Mucosa of descending colon (tissue), 3 donors: Measurements from ENCODE around the gene CASP8. TPM values are rescaled to one million over a fixed set of nuclear protein-coding genes. Genes with fewer than 3 reads are reported as not detected.
"Not testable (repeated sequence)": the region's sequence is repeated elsewhere in the genome, so short reads cannot be mapped to it uniquely, and the experiment has no call there.

Source experiments
- ATAC-seq: fragments of 200-7000 bp; cut with Tn5 transposase; one replicate; pipeline ENCODE4 v1.9.1; 2020; ENCODE audit warnings: mild to moderate bottlenecking, moderate library complexity
- DNase-seq, 3 donors: peaks; one replicate each; pipeline ENCODE4 v3.0.0-alpha.2; 2020
- H3K36me3 ChIP-seq: fragments of 200-600 bp; one replicate; pipeline ENCODE4 v1.8.0; 2021; ENCODE audit warnings: low read depth, mild to moderate bottlenecking
- H3K4me1 ChIP-seq: fragments of 200-600 bp; one replicate; pipeline ENCODE4 v1.8.0; 2021; ENCODE audit warnings: low read depth, mild to moderate bottlenecking
- H3K4me3 ChIP-seq: fragments of 200-600 bp; one replicate; pipeline ENCODE4 v1.8.0; 2021; ENCODE audit warnings: mild to moderate bottlenecking
- H3K9me3 ChIP-seq: fragments of 200-600 bp; one replicate; pipeline ENCODE4 v1.8.0; 2021; ENCODE audit warnings: mild to moderate bottlenecking
- intact Hi-C, 2 donors: fragments of 100-400 bp; cut with DNase I in 1 of 2; cut with micrococcal nuclease in 1 of 2; formaldehyde crosslinking; loops; one replicate each; pipeline versions ENCODE4 v1.11.0 to v1.11.1; 2022; cut with DNase I, micrococcal nuclease
- total RNA-seq, 3 donors: library from RNA; stranded (reverse); fragmentation: NEBNext Ultra II Directional in 2 of 3; extraction: Animal tissue kit (Norgen Biotek cat#: 25700) in 2 of 3; gene quantifications; one replicate each; pipeline versions ENCODE4 v1.2.1 to v1.2.4, GENCODE V29; 2021 to 2023
- TF ChIP-seq, protein P1 (sequence below): fragments of 200-600 bp; IDR thresholded peaks from one replicate; pipeline ENCODE4 v1.8.0; 2022; ENCODE audit warnings: antibody characterized with exemption, mild to moderate bottlenecking
- donor health status: DM: no; HTN: no; CAD: no; lungs with moderate emphysema.
- donor health status: DM: no; HTN: no; CAD: no.
- donor health status: DM: no; HTN: yes; CAD: no.

The CASP8 gene
- total RNA-seq, 3 donors from 2014 or later = 38.4 to 49.8 (median 48.9) TPM

DNA sequence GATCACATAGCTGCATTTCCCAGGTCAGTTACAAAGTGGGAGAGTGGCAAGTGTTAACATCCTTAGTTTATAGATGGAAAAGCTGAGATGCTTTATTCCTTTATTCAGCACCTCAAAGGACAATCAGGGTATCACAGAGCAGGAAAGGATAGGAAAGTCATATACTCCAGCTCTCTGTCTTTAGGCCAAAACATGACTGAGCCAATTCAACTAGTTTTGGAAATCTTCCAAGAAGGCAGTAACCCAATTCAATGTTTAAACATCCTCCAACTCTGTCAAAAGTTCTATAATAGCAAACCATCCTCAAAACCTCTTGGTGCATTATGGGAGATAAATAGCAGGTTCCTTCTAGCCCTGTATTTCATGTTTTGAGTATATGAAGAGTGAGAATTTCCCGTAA lies 25.2 kb downstream of the CASP8 start:
- Histone ChIP-seq H3K9me3 (no peaks in the 10 kb centered on the region), H3K4me1 (no peaks in the 10 kb centered on the region), H3K4me3 (no peak overlapping the region), H3K36me3 (peaks cover 12% of the 10 kb centered on the region)
- ATAC-seq (no peak), DNase-seq (no peak)
- intact Hi-C loops = no loop called here
- TF ChIP-seq, protein P1, sequence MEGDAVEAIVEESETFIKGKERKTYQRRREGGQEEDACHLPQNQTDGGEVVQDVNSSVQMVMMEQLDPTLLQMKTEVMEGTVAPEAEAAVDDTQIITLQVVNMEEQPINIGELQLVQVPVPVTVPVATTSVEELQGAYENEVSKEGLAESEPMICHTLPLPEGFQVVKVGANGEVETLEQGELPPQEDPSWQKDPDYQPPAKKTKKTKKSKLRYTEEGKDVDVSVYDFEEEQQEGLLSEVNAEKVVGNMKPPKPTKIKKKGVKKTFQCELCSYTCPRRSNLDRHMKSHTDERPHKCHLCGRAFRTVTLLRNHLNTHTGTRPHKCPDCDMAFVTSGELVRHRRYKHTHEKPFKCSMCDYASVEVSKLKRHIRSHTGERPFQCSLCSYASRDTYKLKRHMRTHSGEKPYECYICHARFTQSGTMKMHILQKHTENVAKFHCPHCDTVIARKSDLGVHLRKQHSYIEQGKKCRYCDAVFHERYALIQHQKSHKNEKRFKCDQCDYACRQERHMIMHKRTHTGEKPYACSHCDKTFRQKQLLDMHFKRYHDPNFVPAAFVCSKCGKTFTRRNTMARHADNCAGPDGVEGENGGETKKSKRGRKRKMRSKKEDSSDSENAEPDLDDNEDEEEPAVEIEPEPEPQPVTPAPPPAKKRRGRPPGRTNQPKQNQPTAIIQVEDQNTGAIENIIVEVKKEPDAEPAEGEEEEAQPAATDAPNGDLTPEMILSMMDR = no peak

- ATAC-seq, intact Hi-C loops, DNase-seq, H3K9me3 ChIP-seq, H3K4me1 ChIP-seq, H3K4me3 ChIP-seq, H3K36me3 ChIP-seq: not testable (repeated sequence)
These were observed 30.3 kb downstream of the CASP8 start for GRCh38 chr2:201290457-201291148.

DNA sequence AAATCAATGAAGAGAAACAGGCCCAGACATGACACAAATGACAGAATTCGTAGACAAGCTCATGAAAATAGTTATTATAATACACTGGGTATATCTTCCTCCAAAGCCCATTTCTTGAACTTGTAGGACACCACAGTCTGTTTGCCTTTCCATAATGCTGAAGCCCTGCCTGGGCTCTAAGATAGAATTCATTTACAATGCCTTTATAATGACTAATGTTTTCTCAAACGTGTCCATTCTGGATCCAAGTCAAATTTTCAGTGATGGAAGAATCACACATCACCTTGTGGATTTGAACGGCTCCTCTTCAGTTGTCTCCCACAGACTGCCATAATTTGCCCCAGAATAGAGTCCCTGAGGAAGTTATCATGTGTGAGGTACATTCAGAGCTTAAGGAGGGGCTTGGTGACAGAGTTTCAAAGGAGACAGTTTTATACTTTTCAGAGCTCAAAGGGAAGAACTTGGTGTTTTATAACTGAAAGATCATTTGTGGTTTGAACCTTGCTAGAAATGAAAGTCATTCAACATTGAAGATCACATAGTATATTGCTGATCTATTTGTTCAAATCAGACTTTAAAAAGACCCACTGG lies 38.2 kb downstream of the CASP8 start:
- TF ChIP-seq, protein P1 = no peak
- H3K36me3 ChIP-seq = no peaks in the 10 kb centered on the region
- H3K9me3 ChIP-seq = peaks cover 7% of the 10 kb centered on the region
- intact Hi-C loops = no loop called here
- DNase-seq (no peak), ATAC-seq (no peak)
- no peaks in the 10 kb centered on the region for H3K4me1 ChIP-seq
- no peak overlapping the region for H3K4me3 ChIP-seq

DNA sequence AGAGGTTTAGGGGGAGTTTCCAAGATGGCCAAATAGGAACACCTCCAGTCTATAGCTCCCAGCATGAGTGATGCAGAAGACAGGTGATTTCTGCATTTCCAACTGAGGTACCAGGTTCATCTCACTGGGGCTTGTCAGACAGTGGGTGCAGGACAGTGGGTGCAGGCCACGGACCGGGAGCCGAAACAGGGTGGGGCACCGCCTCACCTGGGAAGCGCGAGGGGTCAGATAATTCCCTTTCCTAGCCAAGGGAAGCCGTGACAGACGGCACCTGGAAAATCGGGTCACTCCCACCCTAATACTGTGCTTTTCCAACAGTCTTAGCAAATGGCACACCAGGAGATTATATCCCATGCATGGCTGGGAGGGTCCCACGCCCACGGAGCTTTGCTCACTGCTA lies 39.6 kb downstream of the CASP8 start:
- H3K9me3 ChIP-seq, DNase-seq, H3K36me3 ChIP-seq, H3K4me3 ChIP-seq, intact Hi-C loops, ATAC-seq, H3K4me1 ChIP-seq: not testable (repeated sequence)

- no peak for DNase-seq
- Histone ChIP-seq H3K4me1 (no peaks in the 10 kb centered on the region), H3K36me3 (no peaks in the 10 kb centered on the region), H3K4me3 (no peak overlapping the region), H3K9me3 (no peaks in the 10 kb centered on the region)
- TF ChIP-seq, protein P1 = no peak
- ATAC-seq = no peak
- intact Hi-C loops = no loop called here
These were observed 47.5 kb downstream of the CASP8 start for GRCh38 chr2:201307876-201308275.

- Histone ChIP-seq H3K36me3 (no peaks in the 10 kb centered on the region), H3K9me3 (no peaks in the 10 kb centered on the region), H3K4me1 (no peaks in the 10 kb centered on the region), H3K4me3 (no peak overlapping the region)
- ATAC-seq = no peak
- no peak for DNase-seq
- TF ChIP-seq, protein P1 = no peak
- intact Hi-C loops = no loop called here
These were observed 48.6 kb downstream of the CASP8 start for GRCh38 chr2:201308914-201309313.
